Left lung (tissue), 10 donors: Measurements from ENCODE around the gene APOL4. TPM values are rescaled to one million over a fixed set of nuclear protein-coding genes. Genes with fewer than 3 reads are reported as not detected.
"Not testable (repeated sequence)": the region's sequence is repeated elsewhere in the genome, so short reads cannot be mapped to it uniquely, and the experiment has no call there.

Source experiments
- ATAC-seq: fragments of 200-7000 bp; cut with Tn5 transposase; one replicate; pipeline ENCODE4 v1.9.1; 2020; ENCODE audit warnings: moderate library complexity
- DNase-seq, 4 donors: peaks; one replicate each; pipeline ENCODE4 v3.0.0-alpha.2; 2013 to 2020
- H3K27ac ChIP-seq, 2 donors: fragments of 200-600 bp; sonication (generic) in 1 of 2; one replicate each; pipeline versions ENCODE4 v1.5.0 to v1.8.0; 2020 to 2021
- H3K27me3 ChIP-seq, 2 donors: fragments of 200-600 bp; sonication (generic) in 1 of 2; one replicate each; pipeline versions ENCODE4 v1.5.0 to v1.8.0; 2020 to 2021
- H3K36me3 ChIP-seq, 2 donors: fragments of 200-600 bp; sonication (generic) in 1 of 2; one replicate each; pipeline versions ENCODE4 v1.5.0 to v1.8.0; 2020 to 2021
- H3K4me1 ChIP-seq, 2 donors: fragments of 200-600 bp; one replicate each; pipeline ENCODE4 v1.8.0; 2021
- H3K4me3 ChIP-seq, 2 donors: fragments of 200-600 bp; sonication (generic) in 1 of 2; one replicate each; pipeline versions ENCODE4 v1.5.0 to v1.8.0; 2020 to 2021; ENCODE audit warnings: mild to moderate bottlenecking in 1 of 2
- H3K9me3 ChIP-seq, 2 donors: fragments of 200-600 bp; sonication (generic) in 1 of 2; one replicate each; pipeline versions ENCODE4 v1.5.0 to v1.8.0; 2020 to 2021
- intact Hi-C, 2 donors: fragments of 100-400 bp; cut with DNase I; formaldehyde crosslinking; loops; one replicate each; pipeline versions ENCODE4 v1.11.2 to v1.14.2; 2022
- polyA plus RNA-seq, 6 donors: library from polyadenylated mRNA; unstranded; fragments of 120-200 nt; gene quantifications; one replicate each; pipeline ENCODE4 v1.2.1, GENCODE V29; 2013; ENCODE audit not compliant: insufficient read length in 6 of 6
- total RNA-seq, 2 donors: library from RNA; stranded (reverse); fragmentation: NEBNext Ultra II Directional; extraction: Animal tissue kit (Norgen Biotek cat#: 25700); gene quantifications; one replicate each; pipeline ENCODE4 v1.2.1, GENCODE V29; 2021
- TF ChIP-seq, protein P1 (sequence below), 2 donors: fragments of 200-600 bp; sonication (generic) in 1 of 2; IDR thresholded peaks; one replicate each; pipeline versions ENCODE4 v1.5.0 to v1.8.0; 2021; ENCODE audit warnings: antibody characterized with exemption in 2 of 2
- donor health status: DM: no; HTN: yes; CAD: no.
- donor health status: DM: no; HTN: no; CAD: no.

The APOL4 gene
- total and polyA plus RNA-seq, 8 donors = 4.9 to 18.6 (median 10.6) TPM

GRCh38 chr22:36164621-36165020, 37.0 kb downstream of the APOL4 start:
- Histone ChIP-seq H3K27ac (peak overlapping the region in 1 of 2 donors; percentile 69), H3K27me3 (no peaks in the 10 kb centered on the region), H3K4me1 (peaks cover 15 to 64% of the 10 kb centered on the region in 2 donors), H3K36me3 (no peaks in the 10 kb centered on the region), H3K9me3 (peaks cover 0 to 3% of the 10 kb centered on the region in 2 donors), H3K4me3 (no peak overlapping the region)
- TF ChIP-seq, protein P1, sequence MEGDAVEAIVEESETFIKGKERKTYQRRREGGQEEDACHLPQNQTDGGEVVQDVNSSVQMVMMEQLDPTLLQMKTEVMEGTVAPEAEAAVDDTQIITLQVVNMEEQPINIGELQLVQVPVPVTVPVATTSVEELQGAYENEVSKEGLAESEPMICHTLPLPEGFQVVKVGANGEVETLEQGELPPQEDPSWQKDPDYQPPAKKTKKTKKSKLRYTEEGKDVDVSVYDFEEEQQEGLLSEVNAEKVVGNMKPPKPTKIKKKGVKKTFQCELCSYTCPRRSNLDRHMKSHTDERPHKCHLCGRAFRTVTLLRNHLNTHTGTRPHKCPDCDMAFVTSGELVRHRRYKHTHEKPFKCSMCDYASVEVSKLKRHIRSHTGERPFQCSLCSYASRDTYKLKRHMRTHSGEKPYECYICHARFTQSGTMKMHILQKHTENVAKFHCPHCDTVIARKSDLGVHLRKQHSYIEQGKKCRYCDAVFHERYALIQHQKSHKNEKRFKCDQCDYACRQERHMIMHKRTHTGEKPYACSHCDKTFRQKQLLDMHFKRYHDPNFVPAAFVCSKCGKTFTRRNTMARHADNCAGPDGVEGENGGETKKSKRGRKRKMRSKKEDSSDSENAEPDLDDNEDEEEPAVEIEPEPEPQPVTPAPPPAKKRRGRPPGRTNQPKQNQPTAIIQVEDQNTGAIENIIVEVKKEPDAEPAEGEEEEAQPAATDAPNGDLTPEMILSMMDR (IDR thresholded peaks at IDR 0.05) = no peak
- ATAC-seq (peak; percentile 61), DNase-seq (peak in 1 of 4 donors; percentile 29)
- intact Hi-C loops = no loop called here

GRCh38 chr22:36163497-36163896, 38.1 kb downstream of the APOL4 start:
- intact Hi-C loops = no loop called here
- no peak overlapping the region for H3K27ac ChIP-seq
- no peak for ATAC-seq
- no peaks in the 10 kb centered on the region for H3K27me3 ChIP-seq
- DNase-seq = no peak
- TF ChIP-seq, protein P1 (IDR thresholded peaks at IDR 0.05) = no peak
- peaks cover 15 to 75% of the 10 kb centered on the region in 2 donors for H3K4me1 ChIP-seq
- no peaks in the 10 kb centered on the region for H3K36me3 ChIP-seq
- no peaks in the 10 kb centered on the region for H3K9me3 ChIP-seq
- no peak overlapping the region for H3K4me3 ChIP-seq

DNA sequence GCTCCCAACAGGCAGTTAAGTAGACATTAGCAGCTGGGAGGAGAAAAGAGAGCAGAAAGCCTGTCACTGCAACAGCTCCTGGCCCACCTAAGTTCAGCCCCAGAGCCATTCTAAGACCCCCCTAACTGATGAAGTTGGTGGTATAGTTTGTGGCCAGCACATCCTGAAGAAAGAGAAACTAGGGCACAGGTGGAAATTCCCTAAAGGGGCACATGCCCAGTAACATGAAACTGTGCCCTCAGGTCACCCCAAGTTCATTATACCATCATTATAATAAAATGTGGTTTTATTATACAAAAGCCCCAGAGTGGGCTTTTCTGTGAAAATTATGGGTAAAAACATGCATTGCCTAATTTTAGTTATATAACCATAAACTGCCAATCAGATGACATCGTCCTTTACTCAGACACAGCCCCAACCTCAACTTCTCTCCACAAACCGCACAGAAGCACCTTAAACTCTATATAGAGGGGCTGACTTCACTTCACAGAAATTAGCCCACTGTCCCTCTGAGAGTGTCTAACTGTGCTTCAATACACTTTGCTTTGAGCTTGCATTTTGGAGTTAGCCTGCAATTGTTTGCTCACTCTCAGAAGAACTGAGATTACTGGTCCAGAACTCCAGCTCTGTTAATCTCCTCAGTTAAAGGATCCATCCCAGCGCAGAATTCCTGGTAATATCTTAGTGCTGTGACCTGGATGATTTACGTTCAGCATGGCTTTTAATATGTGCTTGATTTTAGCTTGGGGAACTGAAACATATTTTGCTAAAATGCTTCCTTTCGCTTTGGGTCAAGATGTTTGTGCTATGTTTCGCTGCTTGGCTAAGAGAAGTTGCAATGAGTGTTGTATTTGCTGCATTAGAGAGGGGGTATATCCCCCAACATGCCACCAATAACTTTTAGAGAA, 39.2 kb downstream of the APOL4 start:
- Histone ChIP-seq H3K27me3 (no peaks in the 10 kb centered on the region), H3K4me1 (peaks cover 15 to 85% of the 10 kb centered on the region in 2 donors), H3K4me3 (no peak overlapping the region), H3K27ac (peak overlapping the region in 1 of 2 donors; percentile 87), H3K36me3 (no peaks in the 10 kb centered on the region), H3K9me3 (no peaks in the 10 kb centered on the region)
- TF ChIP-seq, protein P1 (IDR thresholded peaks at IDR 0.05) = no peak
- DNase-seq (no peak), ATAC-seq (no peak)
- intact Hi-C loops = no loop called here

- Histone ChIP-seq H3K27ac (peak overlapping the region in 1 of 2 donors; percentile 87), H3K4me1 (peaks cover 15 to 91% of the 10 kb centered on the region in 2 donors)
- ATAC-seq, intact Hi-C loops, H3K9me3 ChIP-seq, H3K4me3 ChIP-seq, H3K36me3 ChIP-seq, DNase-seq, H3K27me3 ChIP-seq: not testable (repeated sequence)
Observed at GRCh38 chr22:36161793-36162126, 39.8 kb downstream of the APOL4 start.

- ATAC-seq (peak; percentile 57), DNase-seq (peak in 2 of 4 donors; percentile 59 to 69)
- peaks cover 25 to 96% of the 10 kb centered on the region in 2 donors for H3K4me1 ChIP-seq
Observed at GRCh38 chr22:36160499-36160942, 41.1 kb downstream of the APOL4 start, which contains the start of gene APOL3. TSS of gene APOL3 (minus strand) at chr22:36160755. CDS start at chr22:36149055, 11,700 bp downstream.

More at GRCh38 chr22:36160499-36160942, 41.1 kb downstream of the APOL4 start, which contains the start of gene APOL3:
- H3K36me3 ChIP-seq = no peaks in the 10 kb centered on the region
- intact Hi-C loops = no loop called here
- H3K4me3 ChIP-seq = peak within 1 kb of the TSS; percentile 18 to 52
- no peaks in the 10 kb centered on the region for H3K27me3 ChIP-seq
- no peaks in the 10 kb centered on the region for H3K9me3 ChIP-seq
- TF ChIP-seq, protein P1 (IDR thresholded peaks at IDR 0.05) = no peak
- peak within 1 kb of the TSS; percentile 78 to 87 for H3K27ac ChIP-seq
